Mesothelial cell of epicardium (in vitro differentiated cells): ENCODE data around the gene DACH1. TPM values are rescaled to one million over a fixed set of nuclear protein-coding genes. Genes with fewer than 3 reads are reported as not detected.

Source experiments
- DNase-seq, 2 experiments: peaks; one replicate each; pipeline ENCODE4 v3.0.0; 2021; ENCODE audit warnings: low spot score in 2 of 2; ENCODE audit not compliant: unreplicated experiment in 2 of 2
- H3K27ac Mint-ChIP-seq: 2 replicates; pipeline ENCODE4 v1.8.0; 2021; ENCODE audit warnings: mixed read lengths
- H3K27me3 Mint-ChIP-seq: 2 replicates; pipeline ENCODE4 v1.8.0; 2021; ENCODE audit warnings: low read depth, mixed read lengths
- H3K36me3 Mint-ChIP-seq: 2 replicates; pipeline ENCODE4 v1.8.0; 2021; ENCODE audit warnings: mixed read lengths
- H3K4me1 Mint-ChIP-seq: 2 replicates; pipeline ENCODE4 v1.8.0; 2021; ENCODE audit warnings: mixed read lengths
- H3K4me3 Mint-ChIP-seq: 2 replicates; pipeline ENCODE4 v1.8.0; 2021; ENCODE audit warnings: mild to moderate bottlenecking, moderate library complexity, mixed read lengths
- H3K9me3 Mint-ChIP-seq: 2 replicates; pipeline ENCODE4 v1.8.0; 2021; ENCODE audit warnings: mixed read lengths
- CTCF ChIP-seq: fragments of 200-600 bp; sonication (generic); IDR thresholded peaks from one replicate; pipeline ENCODE4 v1.5.0; 2021; ENCODE audit warnings: antibody characterized with exemption; ENCODE audit not compliant: unreplicated experiment
- total RNA-seq: library from RNA; stranded (reverse); gene quantifications from 3 replicates; pipeline ENCODE4 v1.2.1, GENCODE V29; 2021

The DACH1 gene
- total RNA-seq, 1 donor from 2014 or later: 69.0 TPM

DNA sequence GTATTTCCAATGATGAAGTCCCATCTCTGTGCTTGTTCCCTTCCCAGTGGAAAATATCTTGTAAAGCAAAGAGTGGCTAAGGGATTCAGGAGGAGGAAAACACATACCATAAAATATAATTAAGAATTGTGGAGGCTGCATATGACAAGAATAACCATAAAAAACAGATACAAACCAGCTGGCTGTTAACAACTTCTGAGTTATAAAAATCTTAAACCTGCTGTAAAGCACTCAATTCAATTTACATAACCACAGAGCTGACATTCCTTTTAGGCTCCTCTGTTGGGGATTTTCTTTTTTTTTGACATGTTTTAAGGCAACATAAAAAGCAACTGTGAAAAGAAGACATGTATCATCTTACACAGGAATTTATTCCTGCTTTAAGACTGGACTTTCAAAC is 207.6 kb downstream of the DACH1 start:
- Mint-ChIP-seq H3K4me1 (peaks cover 25% of the 10 kb centered on the region), H3K4me3 (no peak overlapping the region), H3K27ac (peak overlapping the region; percentile 86), H3K27me3 (no peaks in the 10 kb centered on the region), H3K36me3 (no peaks in the 10 kb centered on the region), H3K9me3 (no peaks in the 10 kb centered on the region)
- TF ChIP-seq CTCF: no peak
- no peak for DNase-seq

GRCh38 chr13:71645467-71645866 is 221.5 kb downstream of the DACH1 start:
- no peak for DNase-seq
- TF ChIP-seq CTCF: no peak
- Mint-ChIP-seq H3K27ac (peak overlapping the region; percentile 84), H3K4me1 (peaks cover 70% of the 10 kb centered on the region), H3K9me3 (peaks cover 4% of the 10 kb centered on the region), H3K4me3 (peak overlapping the region; percentile 15), H3K36me3 (peaks cover 6% of the 10 kb centered on the region), H3K27me3 (no peaks in the 10 kb centered on the region)

- H3K4me1 Mint-ChIP-seq: peaks cover 75% of the 10 kb centered on the region
- DNase-seq: no peak
- no peaks in the 10 kb centered on the region for H3K27me3 Mint-ChIP-seq
- H3K27ac Mint-ChIP-seq: peak overlapping the region; percentile 84
- no peak for TF ChIP-seq CTCF
- peaks cover 4% of the 10 kb centered on the region for H3K9me3 Mint-ChIP-seq
- peaks cover 6% of the 10 kb centered on the region for H3K36me3 Mint-ChIP-seq
- peak overlapping the region; percentile 16 for H3K4me3 Mint-ChIP-seq
Measured at GRCh38 chr13:71644579-71644978, 222.4 kb downstream of the DACH1 start.

GRCh38 chr13:71643448-71643860 is 223.6 kb downstream of the DACH1 start:
- Mint-ChIP-seq H3K36me3 (peaks cover 2% of the 10 kb centered on the region), H3K27ac (peak overlapping the region; percentile 84), H3K9me3 (peaks cover 4% of the 10 kb centered on the region), H3K4me3 (peak overlapping the region; percentile 43), H3K27me3 (no peaks in the 10 kb centered on the region), H3K4me1 (peaks cover 86% of the 10 kb centered on the region)
- no peak for DNase-seq
- TF ChIP-seq CTCF: no peak

GRCh38 chr13:71638751-71639150 is 228.3 kb downstream of the DACH1 start:
- no peaks in the 10 kb centered on the region for H3K9me3 Mint-ChIP-seq
- no peaks in the 10 kb centered on the region for H3K36me3 Mint-ChIP-seq
- no peaks in the 10 kb centered on the region for H3K27me3 Mint-ChIP-seq
- H3K27ac Mint-ChIP-seq: peak overlapping the region; percentile 60
- H3K4me3 Mint-ChIP-seq: no peak overlapping the region
- H3K4me1 Mint-ChIP-seq: peaks cover 86% of the 10 kb centered on the region
- DNase-seq: no peak
- TF ChIP-seq CTCF: no peak
